ENCODE results near the gene INTS6L. TPM values are rescaled to one million over a fixed set of nuclear protein-coding genes. Genes with fewer than 3 reads are reported as not detected.

The INTS6L gene
- polyA plus RNA-seq, 3 donors = 2.7 to 29.0 (median 3.0) TPM

DNA sequence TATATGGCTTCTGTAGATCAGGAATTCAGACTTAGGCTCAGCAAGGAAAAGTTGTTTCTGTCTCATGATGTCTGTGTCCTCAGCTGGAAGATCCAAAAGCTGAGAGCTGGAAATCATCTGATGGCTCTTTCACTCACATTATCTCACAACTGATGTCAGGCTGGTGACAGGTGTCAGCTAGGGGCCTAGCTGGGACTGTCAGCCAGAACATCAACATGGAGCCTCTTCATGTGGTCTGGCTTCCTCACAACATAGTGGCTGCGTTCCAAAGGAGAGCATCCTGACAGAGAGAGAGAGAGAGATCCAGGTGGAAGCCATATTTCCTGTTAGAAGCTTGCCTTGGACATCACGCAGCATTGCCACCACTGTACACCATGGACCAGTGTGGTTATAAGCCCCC, 10.6 kb upstream of the INTS6L start:
- no peaks in the 10 kb centered on the region for H4K20me1 ChIP-seq (ENCODE audit: insufficient read depth, low read length)
- TF ChIP-seq, protein P1, sequence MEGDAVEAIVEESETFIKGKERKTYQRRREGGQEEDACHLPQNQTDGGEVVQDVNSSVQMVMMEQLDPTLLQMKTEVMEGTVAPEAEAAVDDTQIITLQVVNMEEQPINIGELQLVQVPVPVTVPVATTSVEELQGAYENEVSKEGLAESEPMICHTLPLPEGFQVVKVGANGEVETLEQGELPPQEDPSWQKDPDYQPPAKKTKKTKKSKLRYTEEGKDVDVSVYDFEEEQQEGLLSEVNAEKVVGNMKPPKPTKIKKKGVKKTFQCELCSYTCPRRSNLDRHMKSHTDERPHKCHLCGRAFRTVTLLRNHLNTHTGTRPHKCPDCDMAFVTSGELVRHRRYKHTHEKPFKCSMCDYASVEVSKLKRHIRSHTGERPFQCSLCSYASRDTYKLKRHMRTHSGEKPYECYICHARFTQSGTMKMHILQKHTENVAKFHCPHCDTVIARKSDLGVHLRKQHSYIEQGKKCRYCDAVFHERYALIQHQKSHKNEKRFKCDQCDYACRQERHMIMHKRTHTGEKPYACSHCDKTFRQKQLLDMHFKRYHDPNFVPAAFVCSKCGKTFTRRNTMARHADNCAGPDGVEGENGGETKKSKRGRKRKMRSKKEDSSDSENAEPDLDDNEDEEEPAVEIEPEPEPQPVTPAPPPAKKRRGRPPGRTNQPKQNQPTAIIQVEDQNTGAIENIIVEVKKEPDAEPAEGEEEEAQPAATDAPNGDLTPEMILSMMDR (IDR thresholded peaks at IDR 0.05) = no peak
- H3K4me2 ChIP-seq (replicated peaks; ENCODE audit: extremely low read depth, low read length, poor library complexity, severe bottlenecking) = no peak overlapping the region
- WGBS (ENCODE audit: insufficient coverage) = no CpG with 5 or more reads among the region's 2 CpGs
- no peak for DNase-seq
- Mint-ChIP-seq H3K4me1 (peaks cover 33% of the 10 kb centered on the region), H3K9me3 (no peaks in the 10 kb centered on the region), H3K27ac (no peak overlapping the region), H3K36me3 (no peaks in the 10 kb centered on the region), H3K4me3 (no peak overlapping the region), H3K27me3 (ENCODE audit: low read depth in 3 of 3) (no peaks in the 10 kb centered on the region)
- H3K4me1 ChIP-seq (ENCODE audit: control insufficient read depth in 1 of 2, insufficient read depth in 2 of 2, low read length in 2 of 2) = peaks cover 30% of the 10 kb centered on the region in 2 donors
- no peaks in the 10 kb centered on the region for H3K79me2 ChIP-seq (ENCODE audit: insufficient read depth, low read length)
- no peaks in the 10 kb centered on the region for H3K27me3 ChIP-seq (ENCODE audit: control insufficient read depth in 2 of 2, insufficient read depth in 2 of 2, low read length in 2 of 2)
- no peak overlapping the region for H3K4me3 ChIP-seq (replicated peaks in 1 of 3; ENCODE audit: low read depth in 2 of 3, low read length in 3 of 3)
- no peak overlapping the region for H2AFZ ChIP-seq (ENCODE audit: insufficient read depth, low read depth, low read length, poor library complexity, severe bottlenecking)
- no peak overlapping the region for H3K27ac ChIP-seq (ENCODE audit: low read depth in 1 of 2, low read length in 2 of 2)
- no peaks in the 10 kb centered on the region for H3K9me3 ChIP-seq (replicated peaks in 1 of 2; ENCODE audit: control insufficient read depth in 1 of 2, insufficient read depth in 1 of 2, low read length in 2 of 2)
- H3K36me3 ChIP-seq (replicated peaks in 1 of 2; ENCODE audit: control insufficient read depth in 1 of 2, insufficient read depth in 2 of 2, low read length in 2 of 2) = no peaks in the 10 kb centered on the region
- no peak overlapping the region for H3K9ac ChIP-seq (ENCODE audit: insufficient read depth, low read length, poor library complexity, severe bottlenecking)
- intact Hi-C loops (cut with micrococcal nuclease) = no loop called here

DNA sequence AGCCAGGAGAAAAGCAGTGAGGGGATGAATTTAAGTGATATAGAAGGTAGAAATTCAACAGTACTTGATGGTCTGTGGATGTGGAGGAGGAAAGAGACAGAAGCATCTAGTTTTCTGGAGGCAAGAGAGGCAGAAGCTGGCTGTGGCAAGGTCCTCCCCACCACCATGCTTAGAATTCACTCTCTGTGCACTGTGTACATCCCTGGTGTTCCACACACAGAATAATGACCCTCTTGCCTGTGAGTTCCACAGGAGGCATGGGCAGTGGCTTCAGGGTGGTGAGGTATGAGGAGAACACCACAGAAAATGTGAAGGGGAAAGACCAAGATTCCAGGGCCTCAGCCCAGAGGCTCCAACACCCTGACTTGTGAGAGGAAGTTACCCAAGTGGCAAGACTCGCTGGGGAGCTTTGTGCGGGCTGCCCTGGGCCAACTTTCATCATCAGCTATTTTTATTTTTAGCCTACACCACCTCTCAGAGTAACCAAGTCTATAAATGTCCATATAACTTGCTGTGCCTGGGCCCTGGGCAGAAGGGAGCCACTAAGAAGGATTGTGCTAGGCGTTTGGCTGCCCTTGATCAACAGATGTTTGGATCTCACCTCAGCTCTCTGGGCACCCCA, 7.8 kb upstream of the INTS6L start:
- H3K9me3 Mint-ChIP-seq = no peaks in the 10 kb centered on the region
- DNase-seq = peak; percentile 23 to 53 (median 42)
- Histone ChIP-seq H3K27me3 (ENCODE audit: control insufficient read depth in 2 of 2, insufficient read depth in 2 of 2, low read length in 2 of 2) (no peaks in the 10 kb centered on the region), H3K4me1 (ENCODE audit: control insufficient read depth in 1 of 2, insufficient read depth in 2 of 2, low read length in 2 of 2) (peaks cover 41 to 42% of the 10 kb centered on the region in 2 donors), H3K4me3 (replicated peaks in 1 of 3; ENCODE audit: low read depth in 2 of 3, low read length in 3 of 3) (peak overlapping the region in 1 of 3 experiments; percentile 38), H3K79me2 (ENCODE audit: insufficient read depth, low read length) (no peaks in the 10 kb centered on the region), H3K9me3 (replicated peaks in 1 of 2; ENCODE audit: control insufficient read depth in 1 of 2, insufficient read depth in 1 of 2, low read length in 2 of 2) (no peaks in the 10 kb centered on the region), H2AFZ (ENCODE audit: insufficient read depth, low read depth, low read length, poor library complexity, severe bottlenecking) (peak overlapping the region; percentile 34), H3K36me3 (replicated peaks in 1 of 2; ENCODE audit: control insufficient read depth in 1 of 2, insufficient read depth in 2 of 2, low read length in 2 of 2) (no peaks in the 10 kb centered on the region), H3K4me2 (replicated peaks; ENCODE audit: extremely low read depth, low read length, poor library complexity, severe bottlenecking) (peak overlapping the region; percentile 42), H4K20me1 (ENCODE audit: insufficient read depth, low read length) (no peaks in the 10 kb centered on the region), H3K9ac (ENCODE audit: insufficient read depth, low read length, poor library complexity, severe bottlenecking) (no peak overlapping the region), H3K27ac (ENCODE audit: low read depth in 1 of 2, low read length in 2 of 2) (peak overlapping the region; percentile 76 to 81)
- H3K4me1 Mint-ChIP-seq = peaks cover 46% of the 10 kb centered on the region
- TF ChIP-seq, protein P1 (IDR thresholded peaks at IDR 0.05) = no peak
- peak overlapping the region; percentile 81 to 91 (median 88) for H3K27ac Mint-ChIP-seq
- peaks cover 0 to 3% (median 0%) of the 10 kb centered on the region in 3 donors for H3K27me3 Mint-ChIP-seq (ENCODE audit: low read depth in 3 of 3)
- peak overlapping the region in 1 of 2 donors; percentile 46 for H3K4me3 Mint-ChIP-seq
- no peaks in the 10 kb centered on the region for H3K36me3 Mint-ChIP-seq
- WGBS (ENCODE audit: insufficient coverage) = no CpG with 5 or more reads among the region's 3 CpGs
- intact Hi-C loops (cut with micrococcal nuclease) = no loop called here
